Activated CD4-positive, alpha-beta T cell treated with anti-CD3 and anti-CD28 coated beads for 48 hours (primary cell): ENCODE data around the gene C16orf96.

Experiments used
- DNase-seq: peaks from one replicate; pipeline ENCODE4 v3.0.0-alpha.2; 2020

C16orf96 gene

GRCh38 chr16:4603624-4604170 is 47.6 kb downstream of the C16orf96 start:
- DNase-seq, result no peak

GRCh38 chr16:4604401-4604800 is 48.3 kb downstream of the C16orf96 start:
- no peak for DNase-seq

DNA sequence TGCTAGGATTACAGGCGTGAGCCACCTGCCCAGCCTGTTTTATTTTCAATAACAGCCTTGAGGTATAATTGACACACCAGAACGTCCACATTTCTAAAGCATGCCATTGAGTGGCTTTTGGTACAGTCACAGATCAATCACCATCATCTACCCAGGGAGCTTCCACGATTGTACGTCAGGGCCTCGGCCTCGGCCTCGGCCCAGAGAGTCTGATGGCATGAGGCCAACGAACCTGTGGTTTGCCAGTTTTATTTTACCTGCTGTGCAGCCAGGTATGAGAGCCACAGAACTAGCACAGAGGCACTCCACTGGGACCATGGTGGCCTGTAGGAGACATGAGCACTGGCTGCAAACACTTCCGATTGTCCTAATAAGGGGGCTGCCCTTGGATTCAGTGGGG is 50.2 kb downstream of the C16orf96 start:
- DNase-seq, result no peak

DNA sequence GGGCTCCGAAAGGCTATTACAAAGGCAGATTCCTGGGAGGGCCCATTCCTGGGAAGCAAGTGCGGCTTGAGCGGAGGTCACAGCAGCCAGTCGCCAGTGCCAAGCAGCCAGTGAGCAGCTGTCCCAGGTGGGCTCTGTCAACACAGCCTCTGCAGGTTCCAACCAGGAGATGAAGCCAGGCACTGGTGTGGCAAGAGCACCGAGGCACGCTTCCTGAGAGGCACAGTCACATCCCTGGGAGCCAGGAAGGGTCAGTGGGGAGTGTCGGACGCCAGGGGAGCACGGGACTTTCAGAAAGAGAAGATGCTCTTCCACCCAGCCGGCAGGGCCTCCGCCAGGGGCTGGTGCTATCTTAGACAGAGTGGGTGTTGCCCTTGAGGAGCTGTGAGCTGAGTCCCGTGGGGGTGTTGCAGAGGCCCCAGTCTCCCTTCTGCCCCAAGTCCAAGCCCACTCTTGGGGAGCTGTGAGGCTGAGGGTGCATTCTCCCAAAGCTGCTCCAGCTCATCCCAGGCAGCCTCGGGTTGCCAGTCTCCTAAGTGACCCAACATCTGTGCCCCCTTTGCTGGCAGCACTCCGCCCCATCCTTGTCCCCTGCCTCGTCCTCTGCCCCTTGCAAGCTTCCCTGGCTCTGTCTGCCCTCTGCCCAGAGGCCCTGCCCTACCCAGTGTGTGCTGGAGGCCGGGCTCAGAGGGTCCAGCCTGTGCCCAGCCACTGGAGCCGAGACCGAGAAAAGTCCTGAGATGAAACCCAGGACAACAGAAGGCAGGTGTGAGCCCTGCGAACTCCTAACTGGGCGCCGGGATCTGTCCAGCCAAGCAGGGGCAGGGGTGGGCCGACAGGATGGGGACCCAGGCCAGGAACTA is 51.9 kb downstream of the C16orf96 start:
- DNase-seq, result no peak

DNA sequence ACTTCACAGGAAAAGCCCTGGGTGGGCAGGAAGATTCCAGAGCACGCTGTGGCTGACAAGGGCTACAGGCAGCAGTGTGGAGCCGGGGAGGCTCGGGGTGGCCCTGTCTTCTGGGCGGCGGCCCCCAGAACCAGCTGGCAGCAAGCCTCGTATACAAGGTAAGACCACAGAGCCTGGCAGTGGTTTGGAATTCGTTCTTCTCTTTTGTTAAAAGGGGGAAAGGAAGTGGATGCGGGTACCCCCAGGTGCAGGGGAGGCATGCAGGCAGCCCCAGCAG is 52.5 kb downstream of the C16orf96 start:
- DNase-seq, result no peak

- no peak for DNase-seq
These were observed 53.3 kb downstream of the C16orf96 start for GRCh38 chr16:4609200-4610010.

DNA sequence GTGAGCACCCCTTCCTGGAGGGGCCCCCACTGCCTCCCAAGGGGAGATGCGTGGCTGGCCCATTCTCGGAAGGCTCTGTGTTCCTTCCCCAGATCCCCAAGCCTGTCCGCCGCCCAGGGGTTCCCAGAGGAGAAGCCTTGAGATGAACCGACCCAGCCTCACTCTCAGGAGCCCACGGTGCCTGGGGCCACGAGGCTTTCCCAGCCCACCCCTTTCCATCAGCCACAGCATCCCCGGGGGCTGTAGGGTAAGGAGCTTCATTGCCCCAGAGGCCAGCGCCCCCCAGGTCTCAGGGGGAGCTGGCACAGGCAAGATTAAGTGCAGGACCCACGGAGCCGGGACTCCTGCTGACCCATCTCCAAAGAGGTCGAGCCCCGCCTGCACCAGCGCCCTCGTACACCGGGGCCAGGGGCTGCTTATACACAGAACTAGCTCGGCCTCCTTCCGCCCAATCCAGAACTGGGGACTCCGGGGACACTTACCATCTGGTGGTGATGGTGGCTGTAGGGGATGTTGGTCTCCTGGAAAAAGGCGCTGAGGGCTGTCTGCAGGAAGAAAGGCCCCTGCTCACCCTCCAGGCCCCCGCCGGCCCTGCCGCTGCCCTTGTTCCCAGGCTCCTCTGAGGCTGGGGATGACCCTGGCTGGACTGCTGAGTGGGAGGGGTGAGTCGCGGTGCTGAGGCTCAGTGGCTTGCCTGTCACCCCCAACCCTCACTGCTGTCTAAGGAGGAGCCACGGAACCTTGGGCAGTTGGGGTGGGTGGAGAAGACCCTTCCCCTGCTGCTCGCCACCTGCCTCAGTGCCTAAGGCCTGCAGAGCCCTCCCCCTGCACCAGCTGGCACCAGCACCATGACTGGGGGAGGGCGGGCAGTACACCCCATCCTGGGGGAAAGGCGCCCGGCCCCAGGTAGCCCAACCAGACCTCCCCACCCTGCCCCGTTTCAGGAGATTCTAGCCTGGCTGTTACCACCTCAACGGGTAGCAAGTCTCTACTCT is 54.2 kb downstream of the C16orf96 start:
- no peak for DNase-seq

DNA sequence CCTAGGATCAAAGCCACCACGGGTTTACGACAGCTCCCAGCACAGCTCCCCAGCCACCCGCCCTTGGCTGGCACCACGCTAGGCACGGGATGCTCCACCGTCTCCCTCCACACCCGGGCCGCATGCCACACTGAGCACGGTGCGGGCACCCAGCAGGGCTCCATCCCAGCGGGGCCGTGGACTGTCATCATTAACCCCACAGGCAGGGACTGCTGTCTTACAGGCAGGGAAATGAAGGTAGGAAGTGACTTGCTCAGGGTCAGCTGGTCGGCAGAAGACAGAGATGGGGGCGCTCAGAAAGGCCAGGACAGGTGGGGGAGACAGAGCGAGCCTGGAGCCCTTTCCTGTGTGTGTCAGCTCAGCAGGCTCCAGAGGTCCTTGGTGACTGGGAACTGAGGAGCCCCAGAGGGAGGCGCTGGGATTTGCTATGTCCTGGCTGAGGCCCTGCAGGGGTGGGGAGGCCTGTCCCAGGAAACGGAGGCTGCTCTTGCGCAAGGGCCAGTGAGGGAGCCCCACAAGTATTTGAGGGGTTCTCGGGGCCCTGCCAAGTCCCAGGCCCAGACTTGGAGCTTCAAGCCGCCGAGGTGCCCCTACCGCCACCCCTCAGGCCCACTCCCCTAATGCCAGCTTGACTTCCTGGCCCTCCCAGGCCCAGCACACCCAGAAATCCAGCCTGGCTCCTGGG is 55.3 kb downstream of the C16orf96 start:
- no peak for DNase-seq

DNA sequence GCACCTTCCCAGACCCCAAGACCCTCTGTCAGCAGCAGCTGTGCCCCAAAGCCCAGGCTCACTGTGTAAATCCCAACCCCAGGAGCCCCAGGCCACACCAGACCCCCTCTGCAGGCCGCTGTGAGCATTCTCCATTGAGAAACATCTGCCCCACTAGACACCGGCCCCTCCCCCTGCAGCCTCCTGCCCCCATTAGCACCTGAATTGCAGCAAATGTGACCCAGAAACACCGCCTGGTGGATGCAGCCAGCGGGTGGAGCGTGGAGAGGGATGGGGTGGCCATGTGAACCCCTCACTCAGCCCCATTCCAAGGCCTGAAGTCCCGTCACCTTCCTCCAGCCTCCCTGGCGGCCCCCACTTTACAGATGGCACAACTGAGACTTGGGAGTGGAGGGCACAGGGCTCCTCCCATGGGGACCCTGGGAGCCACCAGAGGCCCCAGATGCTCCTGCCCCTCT is 56.4 kb downstream of the C16orf96 start:
- DNase-seq, result peak; percentile 18

DNA sequence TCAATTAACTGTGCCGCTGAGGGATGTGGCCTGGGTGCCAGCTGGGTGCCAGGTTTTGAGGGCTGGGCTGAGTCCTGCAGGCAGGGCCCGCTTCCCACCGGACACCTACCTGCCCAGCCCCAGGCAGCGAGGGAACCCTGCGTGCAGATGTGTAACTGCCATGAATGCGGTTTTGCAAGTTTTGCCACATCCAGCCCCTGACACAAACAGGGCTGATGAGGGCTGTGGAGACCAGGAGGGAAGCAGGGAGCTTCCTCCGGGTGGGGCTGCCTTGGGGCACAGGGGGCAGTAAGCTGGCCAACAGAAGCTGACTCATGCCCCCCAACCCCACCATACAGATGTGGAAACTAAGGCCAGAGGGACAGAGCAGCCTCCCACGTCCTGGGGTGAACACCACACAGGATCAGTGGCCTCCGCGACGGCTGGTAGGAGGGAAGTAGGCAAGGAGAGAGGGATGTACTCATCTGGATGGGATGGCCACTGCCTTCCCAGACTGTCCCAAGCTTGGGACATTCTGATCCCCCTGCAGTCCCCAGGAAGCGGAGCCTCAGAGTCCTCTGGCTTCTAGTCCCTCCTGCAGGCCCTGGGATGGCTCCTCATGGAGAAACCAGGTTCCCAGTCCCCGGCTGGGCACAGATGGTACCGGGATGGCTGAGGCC is 57.0 kb downstream of the C16orf96 start:
- DNase-seq, result no peak

GRCh38 chr16:4613636-4614570 is 57.8 kb downstream of the C16orf96 start:
- DNase-seq, result peak; percentile 69

- peak; percentile 88 for DNase-seq
These were observed 58.6 kb downstream of the C16orf96 start, which contains the start of gene UBALD1 for GRCh38 chr16:4614571-4615383. Gene UBALD1 (minus strand): TSS chr16:4614888. CDS start chr16:4614797, 91 bp downstream.

DNA sequence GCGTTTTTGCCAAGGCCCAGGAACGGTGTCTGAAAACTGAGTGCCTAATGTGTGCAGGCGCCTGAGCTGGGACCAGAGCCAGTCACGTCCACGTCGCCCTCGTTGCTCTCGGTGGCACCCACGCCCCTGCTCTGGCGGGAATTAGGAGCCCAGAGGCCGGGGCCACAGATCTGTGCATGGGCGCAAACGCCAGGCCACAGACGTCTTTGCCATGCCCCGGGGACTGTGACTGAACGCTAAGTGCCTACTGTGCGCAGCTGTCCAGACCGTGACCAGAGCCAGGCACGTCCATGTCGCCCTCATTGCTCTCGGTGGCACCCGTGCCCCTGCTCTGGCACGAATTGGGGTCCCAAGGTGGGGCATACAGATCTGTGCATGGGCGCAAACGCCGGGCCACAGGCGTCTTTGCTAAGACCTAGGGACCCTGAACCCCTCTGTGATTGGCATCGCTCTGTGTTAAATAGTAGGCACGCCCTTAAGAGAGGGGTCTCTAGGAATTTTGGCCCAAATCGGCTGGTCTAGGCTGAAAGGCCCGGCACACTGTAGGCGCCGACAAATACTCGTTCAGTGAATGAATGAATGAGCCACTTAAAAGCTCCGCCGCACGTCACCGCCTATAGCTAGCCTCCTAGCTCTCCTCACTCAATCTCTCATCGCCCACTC is 59.4 kb downstream of the C16orf96 start:
- DNase-seq, result peak; percentile 27

GRCh38 chr16:4616047-4616811 is 60.1 kb downstream of the C16orf96 start:
- DNase-seq, result peak; percentile 100

- no peak for DNase-seq
These were observed 61.7 kb downstream of the C16orf96 start for GRCh38 chr16:4617880-4618279.

DNA sequence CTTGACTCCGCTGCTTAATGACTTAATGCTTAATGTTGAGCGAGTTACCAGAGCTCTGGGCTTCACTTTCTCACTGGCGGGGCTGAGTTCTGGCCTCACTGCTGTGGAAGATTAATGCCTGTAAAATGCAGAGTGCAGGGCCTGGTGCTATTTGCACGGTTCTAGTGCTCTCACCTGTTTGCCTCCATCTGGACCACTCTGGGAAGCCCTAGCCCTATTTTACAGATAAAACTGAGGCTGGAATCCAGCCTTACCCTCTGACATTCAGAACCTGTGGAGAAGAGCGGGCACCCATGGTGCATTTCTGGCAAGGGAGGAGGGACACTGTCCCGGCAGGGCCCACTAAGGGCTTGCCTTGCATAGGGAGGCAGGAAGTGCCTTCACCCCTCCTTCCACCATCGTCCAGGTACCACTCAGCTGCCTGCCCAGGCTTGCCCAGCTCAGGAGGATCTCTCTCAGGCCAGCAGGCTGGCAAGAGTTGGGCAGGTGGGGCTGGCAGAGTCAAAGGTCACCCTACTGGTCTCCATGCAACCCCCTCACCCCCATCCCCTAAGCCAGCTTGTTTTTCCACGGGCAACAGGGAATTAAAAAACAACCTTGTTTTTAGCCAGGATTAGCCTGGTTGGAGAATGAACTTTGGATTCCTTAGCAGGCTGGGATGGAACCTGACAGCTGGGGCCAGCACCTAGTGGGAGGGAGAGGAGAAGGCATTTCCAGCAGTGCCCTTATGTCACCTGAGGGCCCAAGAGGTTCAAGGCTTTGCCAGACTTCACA is 62.7 kb downstream of the C16orf96 start:
- DNase-seq, result no peak

DNA sequence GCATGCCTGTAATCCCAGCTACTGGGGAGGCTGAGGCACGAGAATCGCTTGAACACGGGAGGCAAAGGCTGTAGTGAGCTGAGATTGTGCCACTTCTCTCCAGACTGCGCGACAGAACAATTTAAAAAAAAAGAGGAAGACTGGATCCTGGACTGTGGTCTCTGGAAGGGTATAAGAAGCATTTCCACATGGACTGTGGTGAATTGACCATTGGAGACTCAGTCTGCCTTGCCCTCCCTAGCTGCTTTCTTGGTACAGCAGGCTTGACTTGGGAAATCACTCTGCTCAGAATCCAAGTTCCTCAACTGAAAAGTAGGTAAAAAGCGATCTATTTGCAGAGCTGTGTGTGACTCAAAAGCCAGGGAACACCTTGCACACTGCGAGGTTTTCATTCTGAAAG is 67.5 kb downstream of the C16orf96 start:
- no peak for DNase-seq
